Breast epithelium (tissue), 3 donors: ENCODE data around the gene SLC48A1.

ENCODE experiments used
- CTCF ChIP-seq, 3 donors: fragments of 450-650 bp; IDR thresholded peaks; one replicate each; pipeline ENCODE4 v1.5.1; 2016 to 2017; ENCODE audit warnings: antibody characterized with exemption in 3 of 3, mild to moderate bottlenecking in 3 of 3, moderate library complexity in 3 of 3
- POLR2A ChIP-seq: fragments of 450-650 bp; IDR thresholded peaks from one replicate; pipeline ENCODE4 v1.6.1; 2016; ENCODE audit warnings: antibody characterized with exemption, mild to moderate bottlenecking, moderate library complexity

- TF ChIP-seq CTCF (IDR thresholded peaks at IDR 0.05) (no peak), POLR2A (no peak)
Observed at GRCh38 chr12:47739979-47740378, 33.1 kb upstream of the SLC48A1 start.
